HepG2 (cell line): Measurements from ENCODE around the gene MED25. TPM values are rescaled to one million over a fixed set of nuclear protein-coding genes. Genes with fewer than 3 reads are reported as not detected.
A peak's percentile ranks its signal among the peaks of the same experiment; 100 is the strongest.

Source experiments
- ATAC-seq: fragments of 200-7000 bp; cut with Tn5 transposase; 3 replicates; pipeline ENCODE4 v1.9.1; 2020; ENCODE audit warnings: mild to moderate bottlenecking, moderate library complexity
- BruUV-seq: library from RNA; stranded (reverse); fragments of 400-500 nt; replicated peaks from 2 replicates; lab custom pipeline; 2021; lab: Mats Ljungman, UMichigan
- CTCF ChIA-PET: fragments of 300-600 bp; formaldehyde crosslinking; extraction: SDS; loops from one replicate; lab custom pipeline; 2021; ENCODE audit warnings: low total read pairs, inconsistent platforms, low intra/inter-chr PET ratio; lab: Yijun Ruan, JAX
- POLR2A ChIA-PET: fragments of 350-600 bp; sonication (Branson Sonifier 250); formaldehyde crosslinking; loops from one replicate; lab custom pipeline; 2020; ENCODE audit warnings: antibody characterized with exemption, inconsistent platforms; lab: Yijun Ruan, JAX
- DNase-seq: peaks from one replicate; pipeline ENCODE4 v3.0.0-alpha.2; 2015; ENCODE audit warnings: low spot score
- FAIRE-seq: peaks from 3 replicates; lab custom pipeline; 2011; peaks lifted over from hg19 to GRCh38; lab: Jason Lieb, UNC
- H2AFZ ChIP-seq: one replicate; pipeline ENCODE4 v1.6.1; 2011; ENCODE audit warnings: low read length, inconsistent platforms
- H3K27ac ChIP-seq: fragments of 300-600 bp; 3 replicates; pipeline ENCODE4 v1.8.0; 2011; ENCODE audit warnings: mixed run types, mild to moderate bottlenecking, mixed read lengths, low read length, inconsistent platforms; ENCODE audit not compliant: insufficient read depth; ENCODE audit errors: extremely low read length
- H3K27me3 ChIP-seq, 2 experiments: fragments of 200-600 bp in 1 of 2; 2 replicates in 1 of 2; 3 replicates in 1 of 2; pipeline versions ENCODE4 v1.6.0 to v1.8.0; 2011; ENCODE audit warnings: low read length in 2 of 2, mild to moderate bottlenecking in 2 of 2, moderate library complexity in 2 of 2, inconsistent platforms in 1 of 2; ENCODE audit not compliant: insufficient read depth in 2 of 2, control insufficient read depth in 1 of 2
- H3K36me3 ChIP-seq, 2 experiments: fragments of 200-600 bp in 1 of 2; replicated peaks in 1 of 2; 2 replicates in 1 of 2; 3 replicates in 1 of 2; pipeline versions ENCODE4 v1.5.1 to v1.8.0; 2011; ENCODE audit warnings: low read length in 2 of 2, inconsistent platforms in 1 of 2; ENCODE audit not compliant: insufficient read depth in 2 of 2, control insufficient read depth in 1 of 2
- H3K4me1 ChIP-seq: 2 replicates; pipeline ENCODE4 v1.5.1; 2012; ENCODE audit warnings: low read length, inconsistent platforms; ENCODE audit not compliant: insufficient read depth
- H3K4me2 ChIP-seq: 2 replicates; pipeline ENCODE4 v1.6.0; 2011; ENCODE audit warnings: low read depth, low read length, inconsistent platforms
- H3K4me3 ChIP-seq, 3 experiments: fragments of 200-600 bp in 1 of 3; sonication (generic), shearing (Covaris generic) in 1 of 3; replicated peaks in 1 of 3; 2 replicates each; pipeline ENCODE4 v1.5.1; 2011 to 2016; ENCODE audit warnings: low read length in 3 of 3, inconsistent platforms in 2 of 3, low read depth in 2 of 3, mild to moderate bottlenecking in 2 of 3, control low read depth in 1 of 3, mixed read lengths in 1 of 3; ENCODE audit not compliant: insufficient read depth in 1 of 3
- H3K79me2 ChIP-seq: one replicate; pipeline ENCODE4 v1.6.1; 2011; ENCODE audit warnings: low read length, inconsistent platforms; ENCODE audit not compliant: insufficient read depth
- H3K9ac ChIP-seq: 2 replicates; pipeline ENCODE4 v1.6.0; 2011; ENCODE audit warnings: mild to moderate bottlenecking, low read depth, low read length, inconsistent platforms; ENCODE audit not compliant: insufficient read depth
- H3K9me3 ChIP-seq: 2 replicates; pipeline ENCODE4 v1.5.1; 2012; ENCODE audit warnings: mild to moderate bottlenecking, low read length
- H4K20me1 ChIP-seq: 2 replicates; pipeline ENCODE4 v1.6.0; 2011; ENCODE audit warnings: inconsistent platforms, mild to moderate bottlenecking, low read length, moderate library complexity; ENCODE audit not compliant: insufficient read depth
- CCAR2 ChIP-seq: fragments of 200-400 bp; formaldehyde crosslinking; optimal IDR thresholded peaks from 2 replicates; pipeline ENCODE3; 2018; ENCODE audit warnings: low read depth, mild to moderate bottlenecking, low read length, moderate library complexity
- CREB1 ChIP-seq, 2 experiments: fragments of 450-650 bp in 1 of 2; IDR thresholded peaks; 2 replicates each; pipeline ENCODE4 v1.6.1; 2016 to 2017; ENCODE audit warnings: control low read depth in 1 of 2, mild to moderate bottlenecking in 1 of 2, missing compliant biosample characterization in 1 of 2, missing genetic modification characterization in 1 of 2
- GABPA ChIP-seq, 2 experiments: IDR thresholded peaks; 2 replicates each; pipeline ENCODE4 v1.6.1; 2011 to 2016; ENCODE audit warnings: low read depth in 2 of 2, low read length in 1 of 2, missing biosample characterization in 1 of 2, missing genetic modification characterization in 1 of 2
- KMT2A ChIP-seq: sonication (generic); formaldehyde crosslinking; IDR thresholded peaks from 2 replicates; pipeline ENCODE4 v1.4.0; 2020; ENCODE audit warnings: missing genetic modification reagents
- MAZ ChIP-seq, 2 experiments: sonication (generic) in 1 of 2; formaldehyde crosslinking in 1 of 2; IDR thresholded peaks; 2 replicates each; pipeline versions ENCODE4 v1.5.0 to v1.6.1; 2012 to 2020; ENCODE audit warnings: low read depth in 2 of 2, mild to moderate bottlenecking in 2 of 2, borderline replicate concordance in 1 of 2, improper control_type of control experiment in 1 of 2, low read length in 1 of 2, missing genetic modification reagents in 1 of 2, moderate library complexity in 1 of 2
- NFYB ChIP-seq: sonication (generic); formaldehyde crosslinking; IDR thresholded peaks from 2 replicates; pipeline ENCODE4 v1.4.0; 2020; ENCODE audit warnings: missing genetic modification reagents
- RFX1 ChIP-seq: fragments of 450-650 bp; IDR thresholded peaks from 2 replicates; pipeline ENCODE4 v1.6.1; 2017
- SP2 ChIP-seq: sonication (generic); formaldehyde crosslinking; IDR thresholded peaks from 2 replicates; pipeline ENCODE4 v1.5.1; 2020; ENCODE audit warnings: mild to moderate bottlenecking, missing genetic modification reagents
- SYNCRIP ChIP-seq: fragments of 200-400 bp; formaldehyde crosslinking; IDR thresholded peaks from 2 replicates; pipeline ENCODE4 v1.6.1; 2018; ENCODE audit warnings: mild to moderate bottlenecking, low read depth, low read length; ENCODE audit not compliant: insufficient read depth
- THAP11 ChIP-seq: IDR thresholded peaks from 2 replicates; pipeline ENCODE4 v1.6.1; 2016; ENCODE audit warnings: missing biosample characterization, missing genetic modification reagents
- ZIK1 ChIP-seq: sonication (generic); formaldehyde crosslinking; IDR thresholded peaks from 2 replicates; pipeline ENCODE4 v1.5.0; 2020; ENCODE audit warnings: mild to moderate bottlenecking, low read depth, missing genetic modification reagents, borderline replicate concordance
- ZMYM2 ChIP-seq: sonication (generic); formaldehyde crosslinking; IDR thresholded peaks from 2 replicates; pipeline ENCODE4 v1.8.0; 2022; ENCODE audit warnings: mild to moderate bottlenecking, missing genetic modification reagents
- ZNF143 ChIP-seq: sonication (generic); formaldehyde crosslinking; IDR thresholded peaks from 2 replicates; pipeline ENCODE4 v1.4.0; 2020; ENCODE audit warnings: missing genetic modification reagents
- ZNF317 ChIP-seq: sonication (generic); formaldehyde crosslinking; IDR thresholded peaks from 2 replicates; pipeline ENCODE4 v1.5.0; 2020; ENCODE audit warnings: mild to moderate bottlenecking, missing genetic modification reagents
- ZNF616 ChIP-seq: sonication (generic); formaldehyde crosslinking; IDR thresholded peaks from 2 replicates; pipeline ENCODE4 v1.5.0; 2020; ENCODE audit warnings: low read depth, mild to moderate bottlenecking, missing genetic modification reagents
- ZSCAN20 ChIP-seq: sonication (generic); formaldehyde crosslinking; IDR thresholded peaks from 2 replicates; pipeline ENCODE4 v1.4.0; 2020; ENCODE audit warnings: missing genetic modification reagents, mild to moderate bottlenecking, borderline replicate concordance
- ZSCAN25 ChIP-seq: sonication (generic); formaldehyde crosslinking; IDR thresholded peaks from 2 replicates; pipeline ENCODE4 v1.8.0; 2022; ENCODE audit warnings: mild to moderate bottlenecking, missing genetic modification reagents
- WGBS: methylation state at CpG from one replicate; pipeline ENCODE4 v1.1.6; 2017; ENCODE audit warnings: low lambda C conversion rate; 5-methylcytosine and 5-hydroxymethylcytosine counted together
- in situ Hi-C: cut with HindIII; loops from 2 replicates; pipeline ENCODE4 v1.10.0; 2017; ENCODE audit warnings: low pct_unique_long_range_greater_than_20kb; ENCODE audit not compliant: extremely low pct_ligation_motif_present
- intact Hi-C: fragments of 100-400 bp; cut with micrococcal nuclease; formaldehyde crosslinking; loops from one replicate; pipeline ENCODE4 v1.10.0; 2022; ENCODE audit not compliant: unreplicated experiment
- polyA plus RNA-seq, 8 experiments: library from polyadenylated mRNA; depleted of rRNA in 3 of 8; stranded (reverse) in 7 of 8; unstranded in 1 of 8; fragments of >200 nt; fragmentation: Illumina TruSeq in 4 of 8; extraction: Trizol in 4 of 8; gene quantifications; 2 replicates each; pipeline versions ENCODE4 v1.2.1 to v1.2.3, GENCODE V29; 2011 to 2016; ENCODE audit warnings: low read depth in 4 of 8, missing spikeins in 1 of 8, mixed read lengths in 1 of 8; ENCODE audit not compliant: insufficient read depth in 1 of 8
- total RNA-seq, 5 experiments: library from RNA; depleted of rRNA; stranded (reverse); fragments of >200 nt; fragmentation: Illumina TruSeq; extraction: Trizol; gene quantifications; 2 replicates each; pipeline ENCODE4 v1.2.3, GENCODE V29; 2016; ENCODE audit warnings: low read depth in 1 of 5
- TF ChIP-seq, protein P1 (sequence below): sonication (generic); formaldehyde crosslinking; IDR thresholded peaks from 2 replicates; pipeline ENCODE4 v1.5.0; 2020; ENCODE audit warnings: mild to moderate bottlenecking, missing genetic modification reagents, borderline replicate concordance

The MED25 gene
- total and polyA plus RNA-seq, 2 of the 13 experiments (the other 11 are each of a cell fraction or from before 2014, with no cell fraction given): 11.1 to 15.1 TPM

DNA sequence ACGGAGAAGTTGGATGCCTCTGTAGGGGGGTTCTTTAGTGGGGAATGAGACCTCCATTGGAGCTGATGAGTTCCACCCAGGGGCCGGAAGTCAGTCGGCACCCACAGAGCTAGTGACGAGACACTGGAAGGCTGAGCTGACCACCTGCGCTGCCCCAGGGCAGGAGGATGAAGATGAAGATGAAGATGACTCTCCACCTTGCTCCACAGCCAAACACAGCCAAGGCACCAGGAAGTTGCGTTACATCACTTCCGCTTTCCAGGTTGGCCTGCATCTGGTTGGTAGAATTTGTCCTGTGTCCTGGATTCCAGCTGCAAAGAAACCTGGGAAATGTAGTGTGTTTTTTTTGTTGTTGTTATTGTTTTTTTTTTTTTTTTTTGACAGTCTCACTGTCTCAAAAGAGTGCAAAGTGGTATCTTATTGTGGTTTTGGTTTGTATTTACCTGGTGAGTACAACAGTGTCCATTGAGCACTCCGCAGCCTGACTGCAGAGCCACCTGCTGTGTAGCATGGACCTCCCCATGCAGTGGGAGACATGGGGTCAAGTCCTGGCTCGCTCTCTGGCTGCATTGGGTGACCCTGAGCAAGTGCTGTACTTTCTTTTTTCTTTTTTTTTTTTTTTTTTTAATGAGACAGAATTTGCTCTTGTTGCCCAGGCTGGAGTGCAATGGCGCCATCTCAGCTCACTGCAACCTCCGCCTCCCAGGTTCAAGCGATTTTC is 61.3 kb downstream of the MED25 start:
- ATAC-seq (no peak), DNase-seq (no peak), FAIRE-seq (no peak)
- Histone ChIP-seq H4K20me1 (peaks cover 5% of the 10 kb centered on the region), H3K36me3 (peaks cover 23 to 61% of the 10 kb centered on the region in 2 experiments), H2AFZ (no peak overlapping the region), H3K79me2 (peaks cover 32% of the 10 kb centered on the region), H3K4me3 (0 out of 6 replicates have a peak overlapping the region, but pooled peaks of 1 of the 3 experiments have one; percentile 20), H3K4me2 (peak overlapping the region; percentile 76; the same call in 1 of the 2 replicates), H3K4me1 (peaks cover 31% of the 10 kb centered on the region), H3K9ac (peak overlapping the region; percentile 89; the same call in 1 of the 2 replicates), H3K27ac (no peak overlapping the region), H3K9me3 (no peaks in the 10 kb centered on the region), H3K27me3 (no peaks in the 10 kb centered on the region; a peak in 1 of 5 replicates)
- no TSS peak for BruUV-seq
- TF ChIP-seq ZMYM2 (CRISPR knock-in tag) (no peak), CREB1 (IDR thresholded peaks at IDR 0.05) (no peak), CREB1 (CRISPR knock-in tag; IDR thresholded peaks at IDR 0.05) (peak; percentile 61), ZSCAN25 (CRISPR knock-in tag) (no peak), ZNF616 (CRISPR knock-in tag) (no peak), THAP11 (CRISPR knock-in tag) (peak; percentile 47), SYNCRIP (no peak), RFX1 (no peak), SP2 (no peak), ZNF317 (CRISPR knock-in tag) (no peak), ZIK1 (CRISPR knock-in tag) (no peak), KMT2A (CRISPR knock-in tag) (no peak), ZSCAN20 (no peak), CCAR2 (no peak), GABPA (IDR thresholded peaks at IDR 0.05; ENCODE audit: low read depth, low read length) (peak; percentile 55), GABPA (CRISPR knock-in tag; IDR thresholded peaks at IDR 0.05; ENCODE audit: low read depth) (peak; percentile 79), ZNF143 (peak; percentile 58; the same call in 1 of the 2 replicates), NFYB (peak; percentile 51), MAZ (IDR thresholded peaks at IDR 0.05; ENCODE audit: borderline replicate concordance, low read depth, low read length) (no peak), MAZ (CRISPR knock-in tag; IDR thresholded peaks at IDR 0.05; ENCODE audit: low read depth) (no peak)
- TF ChIP-seq, protein P1, sequence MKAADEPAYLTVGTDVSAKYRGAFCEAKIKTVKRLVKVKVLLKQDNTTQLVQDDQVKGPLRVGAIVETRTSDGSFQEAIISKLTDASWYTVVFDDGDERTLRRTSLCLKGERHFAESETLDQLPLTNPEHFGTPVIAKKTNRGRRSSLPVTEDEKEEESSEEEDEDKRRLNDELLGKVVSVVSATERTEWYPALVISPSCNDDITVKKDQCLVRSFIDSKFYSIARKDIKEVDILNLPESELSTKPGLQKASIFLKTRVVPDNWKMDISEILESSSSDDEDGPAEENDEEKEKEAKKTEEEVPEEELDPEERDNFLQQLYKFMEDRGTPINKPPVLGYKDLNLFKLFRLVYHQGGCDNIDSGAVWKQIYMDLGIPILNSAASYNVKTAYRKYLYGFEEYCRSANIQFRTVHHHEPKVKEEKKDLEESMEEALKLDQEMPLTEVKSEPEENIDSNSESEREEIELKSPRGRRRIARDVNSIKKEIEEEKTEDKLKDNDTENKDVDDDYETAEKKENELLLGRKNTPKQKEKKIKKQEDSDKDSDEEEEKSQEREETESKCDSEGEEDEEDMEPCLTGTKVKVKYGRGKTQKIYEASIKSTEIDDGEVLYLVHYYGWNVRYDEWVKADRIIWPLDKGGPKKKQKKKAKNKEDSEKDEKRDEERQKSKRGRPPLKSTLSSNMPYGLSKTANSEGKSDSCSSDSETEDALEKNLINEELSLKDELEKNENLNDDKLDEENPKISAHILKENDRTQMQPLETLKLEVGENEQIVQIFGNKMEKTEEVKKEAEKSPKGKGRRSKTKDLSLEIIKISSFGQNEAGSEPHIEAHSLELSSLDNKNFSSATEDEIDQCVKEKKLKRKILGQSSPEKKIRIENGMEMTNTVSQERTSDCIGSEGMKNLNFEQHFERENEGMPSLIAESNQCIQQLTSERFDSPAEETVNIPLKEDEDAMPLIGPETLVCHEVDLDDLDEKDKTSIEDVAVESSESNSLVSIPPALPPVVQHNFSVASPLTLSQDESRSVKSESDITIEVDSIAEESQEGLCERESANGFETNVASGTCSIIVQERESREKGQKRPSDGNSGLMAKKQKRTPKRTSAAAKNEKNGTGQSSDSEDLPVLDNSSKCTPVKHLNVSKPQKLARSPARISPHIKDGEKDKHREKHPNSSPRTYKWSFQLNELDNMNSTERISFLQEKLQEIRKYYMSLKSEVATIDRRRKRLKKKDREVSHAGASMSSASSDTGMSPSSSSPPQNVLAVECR (CRISPR knock-in tag): no peak
- ChIA-PET CTCF (no interaction called here), POLR2A (interaction anchor here (0.8 kb wide), 2 partner anchors 10 to 51 kb away, joined by 3 to 4 read pairs; no protein-coding TSS in a partner anchor)
- intact Hi-C loops: no loop called here
- 98% methylated on average over 8 of the region's 12 CpGs for WGBS
- in situ Hi-C loops: no loop called here
